KOPT-K1 (cell line): ENCODE data around the gene FMNL3.

Experiments used
- H3K27ac ChIP-seq: fragments of 200-600 bp; sonication (generic); 2 replicates; pipeline ENCODE4 v1.5.1; 2016; ENCODE audit warnings: antibody characterized with exemption, mild to moderate bottlenecking, low read depth, low read length; ENCODE audit not compliant: poor library complexity, severe bottlenecking
- H3K36me3 ChIP-seq: fragments of 200-600 bp; sonication (generic); 2 replicates; pipeline ENCODE4 v1.5.1; 2017; ENCODE audit warnings: antibody characterized with exemption, mild to moderate bottlenecking, low read length, moderate library complexity; ENCODE audit not compliant: insufficient read depth
- H3K9me3 ChIP-seq: fragments of 200-600 bp; sonication (generic); 2 replicates; pipeline ENCODE4 v1.5.1; 2017; ENCODE audit warnings: antibody characterized with exemption, low read length, mild to moderate bottlenecking; ENCODE audit not compliant: insufficient read depth, poor library complexity, severe bottlenecking

FMNL3 gene

GRCh38 chr12:49672301-49673217 is 34.6 kb downstream of the FMNL3 start:
- Histone ChIP-seq H3K9me3 (no peaks in the 10 kb centered on the region), H3K36me3 (no peaks in the 10 kb centered on the region), H3K27ac (peak overlapping the region; percentile 91)

- H3K27ac ChIP-seq = peak overlapping the region; percentile 91
- no peaks in the 10 kb centered on the region for H3K36me3 ChIP-seq
- no peaks in the 10 kb centered on the region for H3K9me3 ChIP-seq
These were observed 36.0 kb downstream of the FMNL3 start for GRCh38 chr12:49671031-49671765.

GRCh38 chr12:49669796-49670195 is 37.4 kb downstream of the FMNL3 start:
- H3K9me3 ChIP-seq = no peaks in the 10 kb centered on the region
- peaks cover 5% of the 10 kb centered on the region; the same call in 1 of the 2 replicates for H3K36me3 ChIP-seq
- H3K27ac ChIP-seq = peak overlapping the region; percentile 91

DNA sequence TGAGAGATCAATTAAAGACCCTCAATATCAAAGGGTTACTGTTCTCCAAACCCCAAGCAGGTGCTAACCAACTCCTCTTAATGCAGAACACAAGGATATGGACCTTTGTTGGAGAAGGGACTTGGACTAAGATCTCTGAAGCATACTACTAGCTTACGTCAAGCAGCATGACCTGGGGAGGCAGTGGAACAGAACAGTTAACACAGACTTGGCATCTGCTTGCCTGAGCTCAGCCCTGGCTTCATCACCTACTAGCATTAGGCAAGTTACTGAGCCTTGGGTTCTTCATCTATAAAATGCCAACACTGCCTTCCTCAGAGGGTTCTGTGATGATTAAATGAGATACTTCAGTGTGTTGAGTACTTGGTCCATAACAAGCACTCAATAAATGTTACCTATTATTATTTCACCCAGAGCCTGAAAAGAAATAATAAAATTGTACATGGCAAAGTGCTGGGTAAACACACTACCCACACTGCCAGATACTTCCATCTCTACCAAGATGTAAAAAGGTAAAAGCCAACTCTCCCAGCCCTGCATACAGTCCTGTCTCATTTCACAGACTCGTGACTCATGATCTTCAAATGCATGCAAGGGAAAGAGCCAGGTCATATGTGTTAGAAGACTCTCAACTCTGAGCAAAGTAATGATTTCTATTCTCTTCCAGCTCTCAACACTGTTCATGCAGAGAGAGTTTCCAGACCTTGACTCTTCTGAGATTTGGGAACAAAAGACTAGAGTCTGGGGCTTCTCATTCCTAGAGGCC is 39.7 kb downstream of the FMNL3 start:
- no peaks in the 10 kb centered on the region for H3K9me3 ChIP-seq
- no peak overlapping the region for H3K27ac ChIP-seq
- peaks cover 5% of the 10 kb centered on the region; the same call in 1 of the 2 replicates for H3K36me3 ChIP-seq

DNA sequence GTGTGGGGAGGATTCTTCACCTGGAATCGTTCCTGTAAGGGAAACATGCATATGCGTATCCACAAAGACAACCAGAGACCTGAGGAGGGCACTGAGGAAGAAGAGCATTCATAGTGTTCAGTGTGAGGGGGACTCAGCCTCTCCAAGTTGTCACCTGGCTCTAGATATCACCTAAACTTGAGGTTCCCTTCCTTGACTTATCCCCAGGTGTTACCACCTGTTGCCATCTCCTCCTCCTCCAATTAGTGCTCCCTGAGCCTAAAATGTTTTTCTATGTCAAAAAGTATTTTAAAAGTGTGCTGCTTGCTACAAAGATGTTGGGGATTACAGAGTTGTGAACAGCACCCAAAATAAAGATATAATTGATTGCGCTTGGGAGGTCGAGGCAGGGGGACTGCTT is 41.0 kb downstream of the FMNL3 start:
- peak overlapping the region; percentile 98 for H3K27ac ChIP-seq

GRCh38 chr12:49665384-49665783 is 41.8 kb downstream of the FMNL3 start:
- Histone ChIP-seq H3K27ac (peak overlapping the region; percentile 98), H3K36me3 (peaks cover 22% of the 10 kb centered on the region), H3K9me3 (no peaks in the 10 kb centered on the region)

More for the DNA sequence above, 41.0 kb downstream of the FMNL3 start:
- H3K36me3 ChIP-seq = peaks cover 15% of the 10 kb centered on the region
- no peaks in the 10 kb centered on the region for H3K9me3 ChIP-seq

DNA sequence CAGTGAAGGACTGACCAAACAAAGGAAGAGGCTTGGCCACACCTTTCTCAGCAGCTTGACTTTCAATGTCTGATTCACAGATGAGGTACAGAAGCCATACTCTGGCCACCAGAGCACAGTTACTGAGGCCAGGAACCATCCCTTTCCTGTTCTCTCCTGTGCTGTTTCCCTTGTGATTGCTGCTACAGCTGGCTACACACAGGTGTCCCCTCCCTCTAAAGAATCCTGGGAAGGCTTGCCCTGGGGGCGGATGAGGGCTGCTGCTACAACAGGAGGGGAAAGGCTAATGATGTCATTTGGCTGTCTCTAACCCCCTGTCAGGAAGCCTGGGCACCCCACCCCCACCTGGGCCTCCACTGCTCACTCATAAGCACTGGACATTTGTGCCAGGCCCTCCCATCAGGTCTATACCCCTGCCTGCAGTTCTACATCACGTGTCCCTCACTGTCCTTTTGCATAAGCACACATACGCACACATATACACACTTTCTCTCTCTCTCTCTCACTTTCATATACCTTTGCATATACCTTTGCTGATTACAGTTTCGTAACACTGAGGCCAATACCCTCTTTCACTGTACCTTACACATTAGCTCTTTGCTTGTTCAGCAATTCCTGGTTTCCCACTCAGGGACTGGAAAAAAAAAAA is 42.5 kb downstream of the FMNL3 start:
- no peaks in the 10 kb centered on the region for H3K9me3 ChIP-seq
- H3K36me3 ChIP-seq = peaks cover 26% of the 10 kb centered on the region
- peak overlapping the region; percentile 98 for H3K27ac ChIP-seq

DNA sequence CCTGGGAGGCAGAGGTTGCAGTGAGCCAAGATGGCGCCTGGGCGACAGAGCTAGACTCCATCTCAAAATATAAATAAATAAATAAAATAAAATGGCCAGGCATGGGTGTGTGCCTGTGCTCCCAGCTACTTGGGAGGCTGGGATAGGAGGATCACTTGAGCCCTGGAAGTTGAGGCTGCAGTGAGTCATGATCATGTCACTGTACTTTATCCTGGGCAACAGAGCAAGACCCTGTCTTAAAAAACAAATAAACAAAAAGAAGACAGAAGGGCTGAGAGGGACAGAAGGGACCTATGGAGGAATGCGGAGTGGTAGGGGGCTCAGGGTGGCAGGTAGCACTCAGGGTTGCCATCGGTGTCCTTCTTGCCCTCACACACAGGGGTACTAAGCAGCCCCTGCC is 43.0 kb downstream of the FMNL3 start:
- no peaks in the 10 kb centered on the region for H3K9me3 ChIP-seq
- peak overlapping the region; percentile 98 for H3K27ac ChIP-seq
- H3K36me3 ChIP-seq = peaks cover 29% of the 10 kb centered on the region

- peaks cover 38% of the 10 kb centered on the region for H3K36me3 ChIP-seq
These were observed 44.0 kb downstream of the FMNL3 start for GRCh38 chr12:49662998-49663843.

GRCh38 chr12:49661746-49662145 is 45.5 kb downstream of the FMNL3 start:
- H3K36me3 ChIP-seq = peaks cover 53% of the 10 kb centered on the region
- H3K27ac ChIP-seq = peak overlapping the region; percentile 98
- H3K9me3 ChIP-seq = no peaks in the 10 kb centered on the region

More at GRCh38 chr12:49662998-49663843, 44.0 kb downstream of the FMNL3 start:
- peak overlapping the region; percentile 98 for H3K27ac ChIP-seq
- no peaks in the 10 kb centered on the region for H3K9me3 ChIP-seq

DNA sequence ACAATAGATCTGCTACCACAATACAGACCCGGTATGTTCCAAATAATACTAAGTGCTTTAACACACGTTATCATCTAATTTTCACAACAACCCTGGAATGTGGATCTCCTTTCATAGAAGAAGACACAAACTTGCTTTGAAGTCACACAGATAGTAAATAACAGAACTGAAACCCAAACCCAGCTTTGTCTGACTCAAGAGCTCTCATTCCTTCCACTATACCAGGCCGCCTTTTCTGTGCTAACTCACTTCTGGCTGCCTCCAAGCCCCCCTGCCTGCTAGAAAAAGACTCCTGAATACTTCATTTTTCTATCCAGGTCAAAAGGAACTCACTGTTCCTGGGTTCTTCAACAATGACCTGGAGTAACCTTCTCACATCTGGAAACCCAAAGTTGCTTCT is 46.0 kb downstream of the FMNL3 start:
- Histone ChIP-seq H3K36me3 (peaks cover 58% of the 10 kb centered on the region), H3K27ac (peak overlapping the region; percentile 98), H3K9me3 (no peaks in the 10 kb centered on the region)

DNA sequence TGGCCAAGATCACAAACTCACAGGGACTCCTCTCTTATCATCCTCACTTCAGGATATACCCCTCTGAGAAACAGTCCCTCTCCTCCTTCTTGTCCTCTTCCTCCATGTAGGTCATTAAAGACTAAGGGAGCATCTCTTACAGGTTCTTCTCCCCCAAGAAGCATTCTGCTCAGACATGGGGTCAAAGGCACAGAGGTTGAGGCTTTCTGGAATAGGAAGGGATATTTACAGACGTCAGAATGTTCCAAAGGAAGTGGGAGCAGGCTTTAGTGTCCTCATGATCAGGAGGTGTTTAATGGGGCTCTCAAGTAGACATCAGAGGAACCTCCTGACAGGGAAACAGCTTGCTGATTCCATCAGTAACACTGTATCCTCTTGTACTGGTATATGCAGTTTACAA is 47.5 kb downstream of the FMNL3 start:
- Histone ChIP-seq H3K9me3 (no peaks in the 10 kb centered on the region), H3K27ac (no peak overlapping the region), H3K36me3 (peaks cover 67% of the 10 kb centered on the region)

DNA sequence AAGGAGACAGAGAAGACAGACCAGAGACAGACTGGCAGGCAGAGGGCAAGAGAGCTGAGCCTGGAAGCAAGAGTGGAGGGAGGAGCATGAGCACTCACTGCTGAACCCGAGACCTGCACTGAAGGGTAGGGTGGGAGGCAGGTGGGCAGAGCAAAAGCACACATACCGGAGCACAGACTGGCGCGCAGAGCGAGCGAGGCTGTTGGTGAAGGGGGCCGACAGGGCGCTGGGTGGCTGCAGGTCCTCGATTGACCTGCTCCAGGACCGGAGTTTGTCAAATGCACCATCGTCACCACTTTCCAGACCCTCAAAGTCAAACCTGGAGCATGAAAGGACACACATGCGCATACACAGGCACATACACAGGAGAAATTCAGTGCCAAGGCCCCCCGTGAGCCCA is 48.9 kb downstream of the FMNL3 start:
- Histone ChIP-seq H3K9me3 (no peaks in the 10 kb centered on the region), H3K27ac (no peak overlapping the region), H3K36me3 (peaks cover 82% of the 10 kb centered on the region)
